ENCODE data around the gene DLGAP1. TPM values are rescaled to one million over a fixed set of nuclear protein-coding genes. Genes with fewer than 3 reads are reported as not detected.
A peak's percentile ranks its signal among the peaks of the same experiment; 100 is the strongest.

The DLGAP1 gene
- total and polyA plus RNA-seq, 2 experiments from 2014 or later = 17.0 to 48.5 TPM

DNA sequence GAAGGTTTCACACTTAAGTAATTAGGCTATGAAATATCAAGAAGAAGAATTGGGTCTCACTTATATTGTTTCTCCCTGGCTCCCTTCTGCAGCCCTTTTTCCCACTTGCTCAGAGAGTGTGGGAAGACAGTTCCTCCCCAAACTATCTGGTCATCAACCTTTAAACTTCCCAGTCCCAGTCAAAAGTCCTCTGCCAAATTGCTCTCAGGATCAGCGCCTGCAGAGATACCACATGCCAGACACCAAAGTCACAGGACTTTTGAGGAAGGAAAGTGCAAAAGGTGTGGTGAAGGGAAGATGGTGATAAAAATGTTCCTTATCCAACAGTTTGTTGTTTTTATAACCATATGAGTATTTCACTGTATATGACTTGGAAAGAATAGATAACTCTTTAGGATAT lies 51.3 kb downstream of the DLGAP1 start:
- H3K4me3 ChIP-seq = no peak overlapping the region
- no peaks in the 10 kb centered on the region for H3K27me3 ChIP-seq (ENCODE audit: insufficient read depth)
- H3K9me3 Mint-ChIP-seq = no peaks in the 10 kb centered on the region
- H3K27me3 Mint-ChIP-seq (ENCODE audit: insufficient read depth, low read depth, poor library complexity) = peaks cover 10% of the 10 kb centered on the region
- H3K4me1 ChIP-seq (ENCODE audit: insufficient read depth) = peaks cover 43% of the 10 kb centered on the region
- peaks cover 4% of the 10 kb centered on the region; the same call in 1 of the 2 replicates for H3K9me2 ChIP-seq (ENCODE audit: insufficient read depth)
- H3K4me3 Mint-ChIP-seq = no peak overlapping the region
- H4K20me1 ChIP-seq (replicated peaks; ENCODE audit: insufficient read depth) = peaks cover 5% of the 10 kb centered on the region; the same call in 1 of the 2 replicates
- H2AFZ ChIP-seq = no peak overlapping the region
- no peak overlapping the region for H3K4me2 ChIP-seq
- H3K27ac ChIP-seq (ENCODE audit: low read depth) = no peak overlapping the region
- peaks cover 4% of the 10 kb centered on the region; the same call in 2 of the 3 replicates for H3K36me3 Mint-ChIP-seq (ENCODE audit: low read depth)
- ATAC-seq (no peak), DNase-seq (ENCODE audit: low spot score) (no peak)
- peaks cover 70% of the 10 kb centered on the region for H3K4me1 Mint-ChIP-seq
- no peaks in the 10 kb centered on the region for H3K36me3 ChIP-seq (ENCODE audit: insufficient read depth)
- peak overlapping the region; percentile 18; the same call in 1 of the 2 replicates for H3K27ac Mint-ChIP-seq
- peaks cover 26% of the 10 kb centered on the region for H3K79me2 ChIP-seq (replicated peaks; ENCODE audit: insufficient read depth)
- TF ChIP-seq, protein P1, sequence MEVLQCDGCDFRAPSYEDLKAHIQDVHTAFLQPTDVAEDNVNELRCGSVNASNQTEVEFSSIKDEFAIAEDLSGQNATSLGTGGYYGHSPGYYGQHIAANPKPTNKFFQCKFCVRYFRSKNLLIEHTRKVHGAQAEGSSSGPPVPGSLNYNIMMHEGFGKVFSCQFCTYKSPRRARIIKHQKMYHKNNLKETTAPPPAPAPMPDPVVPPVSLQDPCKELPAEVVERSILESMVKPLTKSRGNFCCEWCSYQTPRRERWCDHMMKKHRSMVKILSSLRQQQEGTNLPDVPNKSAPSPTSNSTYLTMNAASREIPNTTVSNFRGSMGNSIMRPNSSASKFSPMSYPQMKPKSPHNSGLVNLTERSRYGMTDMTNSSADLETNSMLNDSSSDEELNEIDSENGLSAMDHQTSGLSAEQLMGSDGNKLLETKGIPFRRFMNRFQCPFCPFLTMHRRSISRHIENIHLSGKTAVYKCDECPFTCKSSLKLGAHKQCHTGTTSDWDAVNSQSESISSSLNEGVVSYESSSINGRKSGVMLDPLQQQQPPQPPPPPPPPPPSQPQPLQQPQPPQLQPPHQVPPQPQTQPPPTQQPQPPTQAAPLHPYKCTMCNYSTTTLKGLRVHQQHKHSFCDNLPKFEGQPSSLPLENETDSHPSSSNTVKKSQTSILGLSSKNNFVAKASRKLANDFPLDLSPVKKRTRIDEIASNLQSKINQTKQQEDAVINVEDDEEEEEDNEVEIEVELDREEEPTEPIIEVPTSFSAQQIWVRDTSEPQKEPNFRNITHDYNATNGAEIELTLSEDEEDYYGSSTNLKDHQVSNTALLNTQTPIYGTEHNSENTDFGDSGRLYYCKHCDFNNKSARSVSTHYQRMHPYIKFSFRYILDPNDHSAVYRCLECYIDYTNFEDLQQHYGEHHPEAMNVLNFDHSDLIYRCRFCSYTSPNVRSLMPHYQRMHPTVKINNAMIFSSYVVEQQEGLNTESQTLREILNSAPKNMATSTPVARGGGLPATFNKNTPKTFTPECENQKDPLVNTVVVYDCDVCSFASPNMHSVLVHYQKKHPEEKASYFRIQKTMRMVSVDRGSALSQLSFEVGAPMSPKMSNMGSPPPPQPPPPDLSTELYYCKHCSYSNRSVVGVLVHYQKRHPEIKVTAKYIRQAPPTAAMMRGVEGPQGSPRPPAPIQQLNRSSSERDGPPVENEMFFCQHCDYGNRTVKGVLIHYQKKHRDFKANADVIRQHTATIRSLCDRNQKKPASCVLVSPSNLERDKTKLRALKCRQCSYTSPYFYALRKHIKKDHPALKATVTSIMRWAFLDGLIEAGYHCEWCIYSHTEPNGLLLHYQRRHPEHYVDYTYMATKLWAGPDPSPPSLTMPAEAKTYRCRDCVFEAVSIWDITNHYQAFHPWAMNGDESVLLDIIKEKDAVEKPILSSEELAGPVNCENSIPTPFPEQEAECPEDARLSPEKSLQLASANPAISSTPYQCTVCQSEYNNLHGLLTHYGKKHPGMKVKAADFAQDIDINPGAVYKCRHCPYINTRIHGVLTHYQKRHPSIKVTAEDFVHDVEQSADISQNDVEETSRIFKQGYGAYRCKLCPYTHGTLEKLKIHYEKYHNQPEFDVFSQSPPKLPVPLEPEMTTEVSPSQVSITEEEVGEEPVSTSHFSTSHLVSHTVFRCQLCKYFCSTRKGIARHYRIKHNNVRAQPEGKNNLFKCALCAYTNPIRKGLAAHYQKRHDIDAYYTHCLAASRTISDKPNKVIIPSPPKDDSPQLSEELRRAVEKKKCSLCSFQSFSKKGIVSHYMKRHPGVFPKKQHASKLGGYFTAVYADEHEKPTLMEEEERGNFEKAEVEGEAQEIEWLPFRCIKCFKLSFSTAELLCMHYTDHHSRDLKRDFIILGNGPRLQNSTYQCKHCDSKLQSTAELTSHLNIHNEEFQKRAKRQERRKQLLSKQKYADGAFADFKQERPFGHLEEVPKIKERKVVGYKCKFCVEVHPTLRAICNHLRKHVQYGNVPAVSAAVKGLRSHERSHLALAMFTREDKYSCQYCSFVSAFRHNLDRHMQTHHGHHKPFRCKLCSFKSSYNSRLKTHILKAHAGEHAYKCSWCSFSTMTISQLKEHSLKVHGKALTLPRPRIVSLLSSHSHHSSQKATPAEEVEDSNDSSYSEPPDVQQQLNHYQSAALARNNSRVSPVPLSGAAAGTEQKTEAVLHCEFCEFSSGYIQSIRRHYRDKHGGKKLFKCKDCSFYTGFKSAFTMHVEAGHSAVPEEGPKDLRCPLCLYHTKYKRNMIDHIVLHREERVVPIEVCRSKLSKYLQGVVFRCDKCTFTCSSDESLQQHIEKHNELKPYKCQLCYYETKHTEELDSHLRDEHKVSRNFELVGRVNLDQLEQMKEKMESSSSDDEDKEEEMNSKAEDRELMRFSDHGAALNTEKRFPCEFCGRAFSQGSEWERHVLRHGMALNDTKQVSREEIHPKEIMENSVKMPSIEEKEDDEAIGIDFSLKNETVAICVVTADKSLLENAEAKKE (CRISPR knock-in tag; IDR thresholded peaks at IDR 0.05) = no peak
- no peak for TF ChIP-seq EZH2phosphoT487 (IDR thresholded peaks at IDR 0.05; ENCODE audit: unreplicated experiment)
- TF ChIP-seq, protein P2, sequence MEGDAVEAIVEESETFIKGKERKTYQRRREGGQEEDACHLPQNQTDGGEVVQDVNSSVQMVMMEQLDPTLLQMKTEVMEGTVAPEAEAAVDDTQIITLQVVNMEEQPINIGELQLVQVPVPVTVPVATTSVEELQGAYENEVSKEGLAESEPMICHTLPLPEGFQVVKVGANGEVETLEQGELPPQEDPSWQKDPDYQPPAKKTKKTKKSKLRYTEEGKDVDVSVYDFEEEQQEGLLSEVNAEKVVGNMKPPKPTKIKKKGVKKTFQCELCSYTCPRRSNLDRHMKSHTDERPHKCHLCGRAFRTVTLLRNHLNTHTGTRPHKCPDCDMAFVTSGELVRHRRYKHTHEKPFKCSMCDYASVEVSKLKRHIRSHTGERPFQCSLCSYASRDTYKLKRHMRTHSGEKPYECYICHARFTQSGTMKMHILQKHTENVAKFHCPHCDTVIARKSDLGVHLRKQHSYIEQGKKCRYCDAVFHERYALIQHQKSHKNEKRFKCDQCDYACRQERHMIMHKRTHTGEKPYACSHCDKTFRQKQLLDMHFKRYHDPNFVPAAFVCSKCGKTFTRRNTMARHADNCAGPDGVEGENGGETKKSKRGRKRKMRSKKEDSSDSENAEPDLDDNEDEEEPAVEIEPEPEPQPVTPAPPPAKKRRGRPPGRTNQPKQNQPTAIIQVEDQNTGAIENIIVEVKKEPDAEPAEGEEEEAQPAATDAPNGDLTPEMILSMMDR (conservative IDR thresholded peaks at IDR 0.05; ENCODE audit: low read depth in 2 of 2) = no peak
- no peak for TF ChIP-seq STAT1 (IDR thresholded peaks at IDR 0.05; ENCODE audit: unreplicated experiment)
- no peak for TF ChIP-seq JUNB (IDR thresholded peaks at IDR 0.05; ENCODE audit: unreplicated experiment)
- no peak for TF ChIP-seq CREB1 (CRISPR knock-in tag; IDR thresholded peaks at IDR 0.05; ENCODE audit: low read depth)
- no peak for TF ChIP-seq ZNF331 (CRISPR knock-in tag; IDR thresholded peaks at IDR 0.05; ENCODE audit: low read depth)
- TF ChIP-seq POLR2AphosphoS5 (IDR thresholded peaks at IDR 0.05; ENCODE audit: low read depth) = no peak
- TF ChIP-seq, protein P3, sequence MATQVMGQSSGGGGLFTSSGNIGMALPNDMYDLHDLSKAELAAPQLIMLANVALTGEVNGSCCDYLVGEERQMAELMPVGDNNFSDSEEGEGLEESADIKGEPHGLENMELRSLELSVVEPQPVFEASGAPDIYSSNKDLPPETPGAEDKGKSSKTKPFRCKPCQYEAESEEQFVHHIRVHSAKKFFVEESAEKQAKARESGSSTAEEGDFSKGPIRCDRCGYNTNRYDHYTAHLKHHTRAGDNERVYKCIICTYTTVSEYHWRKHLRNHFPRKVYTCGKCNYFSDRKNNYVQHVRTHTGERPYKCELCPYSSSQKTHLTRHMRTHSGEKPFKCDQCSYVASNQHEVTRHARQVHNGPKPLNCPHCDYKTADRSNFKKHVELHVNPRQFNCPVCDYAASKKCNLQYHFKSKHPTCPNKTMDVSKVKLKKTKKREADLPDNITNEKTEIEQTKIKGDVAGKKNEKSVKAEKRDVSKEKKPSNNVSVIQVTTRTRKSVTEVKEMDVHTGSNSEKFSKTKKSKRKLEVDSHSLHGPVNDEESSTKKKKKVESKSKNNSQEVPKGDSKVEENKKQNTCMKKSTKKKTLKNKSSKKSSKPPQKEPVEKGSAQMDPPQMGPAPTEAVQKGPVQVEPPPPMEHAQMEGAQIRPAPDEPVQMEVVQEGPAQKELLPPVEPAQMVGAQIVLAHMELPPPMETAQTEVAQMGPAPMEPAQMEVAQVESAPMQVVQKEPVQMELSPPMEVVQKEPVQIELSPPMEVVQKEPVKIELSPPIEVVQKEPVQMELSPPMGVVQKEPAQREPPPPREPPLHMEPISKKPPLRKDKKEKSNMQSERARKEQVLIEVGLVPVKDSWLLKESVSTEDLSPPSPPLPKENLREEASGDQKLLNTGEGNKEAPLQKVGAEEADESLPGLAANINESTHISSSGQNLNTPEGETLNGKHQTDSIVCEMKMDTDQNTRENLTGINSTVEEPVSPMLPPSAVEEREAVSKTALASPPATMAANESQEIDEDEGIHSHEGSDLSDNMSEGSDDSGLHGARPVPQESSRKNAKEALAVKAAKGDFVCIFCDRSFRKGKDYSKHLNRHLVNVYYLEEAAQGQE (IDR thresholded peaks at IDR 0.05; ENCODE audit: unreplicated experiment) = no peak
- peaks cover 8% of the 10 kb centered on the region; the same call in 1 of the 2 replicates for H3F3A ChIP-seq (replicated peaks; ENCODE audit: low read depth)

Data from GM23338 (cell line).